ENCODE results near the gene ASCL2.

DNA sequence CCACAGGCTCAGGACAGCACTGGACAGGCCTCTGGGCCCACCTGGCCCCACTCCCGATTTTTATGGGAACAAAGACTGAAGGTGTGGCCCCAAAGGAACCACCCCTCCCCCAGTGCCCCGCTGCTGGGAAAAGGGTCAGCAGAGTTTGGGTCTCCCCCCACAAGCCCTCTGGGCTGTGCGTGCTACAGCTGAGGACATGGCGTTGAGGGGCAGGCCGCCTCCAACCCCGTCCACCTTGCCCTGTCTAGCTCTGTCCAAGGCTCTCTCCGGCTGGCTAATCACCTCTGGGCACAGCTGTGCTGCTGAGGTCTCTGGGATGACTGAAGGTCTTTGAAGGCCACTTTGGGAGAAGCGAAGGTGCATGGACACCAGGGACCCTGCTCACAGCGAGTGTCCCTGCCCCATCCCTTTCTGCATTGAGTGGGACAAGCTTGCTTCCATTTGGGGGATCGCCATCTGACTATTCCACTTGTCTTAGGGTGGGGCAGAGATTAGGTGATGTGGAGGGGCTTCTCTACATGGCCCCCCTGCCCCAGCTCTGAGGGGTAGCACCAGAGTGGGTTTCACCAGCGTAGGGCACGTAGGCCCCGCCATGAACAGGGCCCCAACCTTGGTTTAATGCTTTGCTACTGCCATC lies 6.5 kb downstream of the ASCL2 start:
- TF ChIP-seq, protein P1, sequence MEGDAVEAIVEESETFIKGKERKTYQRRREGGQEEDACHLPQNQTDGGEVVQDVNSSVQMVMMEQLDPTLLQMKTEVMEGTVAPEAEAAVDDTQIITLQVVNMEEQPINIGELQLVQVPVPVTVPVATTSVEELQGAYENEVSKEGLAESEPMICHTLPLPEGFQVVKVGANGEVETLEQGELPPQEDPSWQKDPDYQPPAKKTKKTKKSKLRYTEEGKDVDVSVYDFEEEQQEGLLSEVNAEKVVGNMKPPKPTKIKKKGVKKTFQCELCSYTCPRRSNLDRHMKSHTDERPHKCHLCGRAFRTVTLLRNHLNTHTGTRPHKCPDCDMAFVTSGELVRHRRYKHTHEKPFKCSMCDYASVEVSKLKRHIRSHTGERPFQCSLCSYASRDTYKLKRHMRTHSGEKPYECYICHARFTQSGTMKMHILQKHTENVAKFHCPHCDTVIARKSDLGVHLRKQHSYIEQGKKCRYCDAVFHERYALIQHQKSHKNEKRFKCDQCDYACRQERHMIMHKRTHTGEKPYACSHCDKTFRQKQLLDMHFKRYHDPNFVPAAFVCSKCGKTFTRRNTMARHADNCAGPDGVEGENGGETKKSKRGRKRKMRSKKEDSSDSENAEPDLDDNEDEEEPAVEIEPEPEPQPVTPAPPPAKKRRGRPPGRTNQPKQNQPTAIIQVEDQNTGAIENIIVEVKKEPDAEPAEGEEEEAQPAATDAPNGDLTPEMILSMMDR (IDR thresholded peaks at IDR 0.05 in 8 of 11, conservative IDR thresholded peaks at IDR 0.05 in 3 of 11): no peak
- TF ChIP-seq POLR2AphosphoS5 (IDR thresholded peaks at IDR 0.05) (no peak), POLR2A (IDR thresholded peaks at IDR 0.05) (no peak)

All from spleen (tissue), 7 donors.